Immature natural killer cell (primary cell): Measurements from ENCODE around the gene KCNK7. TPM values are rescaled to one million over a fixed set of nuclear protein-coding genes. Genes with fewer than 3 reads are reported as not detected.
"Not testable (repeated sequence)": the region's sequence is repeated elsewhere in the genome, so short reads cannot be mapped to it uniquely, and the experiment has no call there.

Experiments used
- DNase-seq, 3 donors: peaks; one replicate each; pipeline ENCODE4 v3.0.0; 2022; ENCODE audit warnings: mixed read lengths in 1 of 3
- H3K27ac Mint-ChIP-seq, 6 donors: one replicate each; pipeline ENCODE4 v1.8.0; 2020; ENCODE audit warnings: mixed read lengths in 6 of 6, mild to moderate bottlenecking in 5 of 6, inconsistent platforms in 4 of 6, moderate library complexity in 3 of 6
- H3K27me3 Mint-ChIP-seq, 3 donors: one replicate each; pipeline ENCODE4 v1.8.0; 2020 to 2021; ENCODE audit warnings: low read depth in 3 of 3, mild to moderate bottlenecking in 3 of 3, mixed read lengths in 3 of 3, moderate library complexity in 3 of 3, inconsistent platforms in 1 of 3
- H3K36me3 Mint-ChIP-seq, 3 donors: one replicate each; pipeline ENCODE4 v1.8.0; 2020; ENCODE audit warnings: mixed read lengths in 3 of 3, inconsistent platforms in 2 of 3, mild to moderate bottlenecking in 2 of 3
- H3K4me1 Mint-ChIP-seq, 2 donors: one replicate each; pipeline ENCODE4 v1.8.0; 2020; ENCODE audit warnings: inconsistent platforms in 2 of 2, mild to moderate bottlenecking in 2 of 2, mixed read lengths in 2 of 2, moderate library complexity in 1 of 2
- H3K4me3 Mint-ChIP-seq, 5 donors: one replicate each; pipeline ENCODE4 v1.8.0; 2020; ENCODE audit warnings: mild to moderate bottlenecking in 5 of 5, mixed read lengths in 5 of 5, inconsistent platforms in 3 of 5, moderate library complexity in 3 of 5
- H3K9me3 Mint-ChIP-seq, 6 donors: one replicate each; pipeline ENCODE4 v1.8.0; 2020; ENCODE audit warnings: mild to moderate bottlenecking in 6 of 6, mixed read lengths in 6 of 6, inconsistent platforms in 4 of 6, moderate library complexity in 3 of 6
- polyA plus RNA-seq, 3 donors: library from polyadenylated mRNA; unstranded; fragments of 300-500 nt; fragmentation: Illumina TruSeq; gene quantifications; one replicate each; pipeline ENCODE4 v1.2.3, GENCODE V29; 2021

The KCNK7 gene
- polyA plus RNA-seq, 3 donors from 2014 or later, result not detected

DNA sequence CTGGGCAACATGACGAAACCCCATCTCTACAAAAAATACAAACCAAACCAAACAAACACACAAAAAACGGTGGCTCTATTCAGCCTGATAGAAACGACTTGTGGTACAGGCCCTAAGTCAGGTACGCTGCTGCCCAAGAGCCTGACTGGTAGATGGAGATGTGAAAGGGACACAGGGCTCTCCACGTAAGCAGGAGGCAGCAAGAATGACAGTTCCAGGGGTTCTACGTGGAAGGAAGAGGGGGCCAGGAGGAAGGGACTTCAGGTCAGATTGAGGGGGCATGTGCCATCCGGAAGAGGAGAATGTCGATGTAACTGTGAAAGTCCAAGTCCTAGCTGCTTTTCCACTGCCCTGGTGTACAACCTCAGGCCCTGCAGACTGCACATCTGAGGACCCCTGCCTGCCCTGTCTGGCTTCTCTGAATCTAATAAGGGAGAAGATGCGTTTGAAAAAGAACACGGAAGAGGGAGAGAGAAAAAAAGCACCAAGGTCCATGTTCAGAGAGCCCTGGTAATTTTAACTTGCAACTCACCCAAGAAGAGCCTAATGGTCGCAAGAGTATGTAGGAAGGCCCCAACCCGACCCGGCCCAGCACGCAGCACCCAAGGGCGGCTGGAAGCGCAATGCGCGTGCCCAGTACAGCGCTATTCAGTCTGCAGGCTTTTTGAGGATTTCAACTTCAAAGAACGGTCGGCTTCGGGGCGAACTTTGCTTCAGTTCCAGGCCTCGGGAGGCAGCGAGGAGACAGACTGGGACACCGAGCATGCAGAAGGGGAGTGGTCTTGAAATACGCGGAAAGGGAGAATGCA lies 26.2 kb downstream of the KCNK7 start:
- Mint-ChIP-seq H3K36me3 (peaks cover 0 to 3% (median 0%) of the 10 kb centered on the region in 3 donors), H3K9me3 (no peaks in the 10 kb centered on the region), H3K4me3 (peak overlapping the region; percentile 96 to 99 (median 98)), H3K4me1 (peaks cover 72 to 89% of the 10 kb centered on the region in 2 donors), H3K27me3 (peaks cover 13 to 35% (median 30%) of the 10 kb centered on the region in 3 donors), H3K27ac (peak overlapping the region; percentile 96 to 100 (median 98))
- no peak for DNase-seq

DNA sequence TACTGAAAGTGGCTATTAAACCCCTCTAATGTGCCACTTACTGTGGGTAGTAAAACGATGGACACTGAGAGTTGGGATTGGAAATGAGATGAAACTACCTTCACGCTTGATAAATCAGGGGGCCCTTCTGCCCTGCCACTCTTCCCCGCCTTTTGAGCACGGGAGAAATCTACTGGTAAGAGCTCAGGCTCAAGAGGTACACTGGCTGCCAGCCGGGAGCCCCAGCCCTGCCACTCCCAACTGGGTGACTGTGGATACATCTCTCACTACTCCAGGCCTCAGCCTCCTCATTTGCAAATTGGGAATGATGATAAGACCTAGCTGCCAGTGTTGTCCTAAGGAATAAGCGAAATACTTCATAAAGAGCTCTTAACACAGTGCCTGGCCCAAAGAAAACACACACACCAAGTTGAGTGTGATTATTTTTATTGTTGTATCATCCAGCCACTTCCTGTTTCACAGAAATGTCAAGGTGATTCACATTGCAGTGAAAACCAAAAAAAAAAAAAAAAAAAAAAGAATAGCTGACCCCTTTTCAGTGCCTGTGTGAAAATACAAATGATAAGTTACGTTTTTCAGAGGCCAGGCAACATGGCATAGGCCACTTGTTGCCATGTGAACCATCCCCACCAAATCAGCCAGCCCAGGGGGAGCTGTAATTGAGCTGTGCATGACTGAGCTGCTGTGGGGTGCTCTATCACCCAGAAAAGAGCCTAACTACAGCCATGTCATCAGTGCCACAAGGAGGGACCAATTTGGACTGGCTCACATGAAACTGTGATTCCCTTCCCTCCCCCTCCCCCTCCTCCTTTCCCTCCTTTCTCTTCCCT lies 29.8 kb downstream of the KCNK7 start:
- no peaks in the 10 kb centered on the region for H3K9me3 Mint-ChIP-seq
- H3K27ac Mint-ChIP-seq, result peak overlapping the region; percentile 97 to 100 (median 98)
- H3K4me3 Mint-ChIP-seq, result peak overlapping the region; percentile 75 to 83 (median 79)
- peaks cover 9 to 27% (median 24%) of the 10 kb centered on the region in 3 donors for H3K27me3 Mint-ChIP-seq
- H3K36me3 Mint-ChIP-seq, result peaks cover 0 to 3% (median 0%) of the 10 kb centered on the region in 3 donors
- DNase-seq, result peak; percentile 76 to 86 (median 78)
- peaks cover 53 to 63% of the 10 kb centered on the region in 2 donors for H3K4me1 Mint-ChIP-seq

DNA sequence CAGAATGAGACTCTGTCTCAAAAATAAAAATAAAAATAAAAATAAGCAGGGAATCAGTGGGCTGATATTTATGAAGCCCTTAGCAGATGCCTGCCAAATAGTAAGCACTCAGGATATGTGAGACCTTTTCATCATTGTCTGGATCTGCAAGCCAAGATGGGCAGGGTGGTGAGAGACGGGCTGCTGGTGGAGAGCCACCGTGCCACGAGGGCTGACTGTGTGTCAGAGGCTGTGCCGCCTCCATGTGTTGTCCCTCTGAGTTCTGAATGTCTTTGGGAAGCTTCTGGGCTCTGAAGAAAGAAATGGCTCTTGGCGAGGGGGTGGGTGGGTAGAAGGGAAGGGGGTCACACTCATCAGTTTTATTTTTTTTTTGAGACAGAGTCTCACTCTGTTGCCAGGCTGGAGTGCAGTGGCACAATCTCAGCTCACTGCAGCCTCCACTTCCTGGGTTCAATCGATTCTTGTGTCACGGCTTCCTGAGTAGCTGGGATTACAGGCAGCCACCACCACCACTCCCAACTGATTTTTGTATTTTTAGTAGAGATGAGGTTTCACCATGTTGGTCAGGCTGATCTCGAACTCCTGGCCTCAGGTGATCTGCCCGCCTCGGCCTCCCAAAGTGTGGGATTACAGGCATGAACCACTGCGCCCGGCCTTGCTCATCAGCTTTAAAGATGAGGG lies 30.6 kb downstream of the KCNK7 start:
- not testable (repeated sequence) for H3K9me3 Mint-ChIP-seq, H3K36me3 Mint-ChIP-seq, DNase-seq
- Mint-ChIP-seq H3K4me3 (peak overlapping the region; percentile 75 to 83 (median 79)), H3K4me1 (peaks cover 47 to 55% of the 10 kb centered on the region in 2 donors), H3K27ac (peak overlapping the region; percentile 97 to 100 (median 98)), H3K27me3 (peaks cover 6 to 22% (median 18%) of the 10 kb centered on the region in 3 donors)

DNA sequence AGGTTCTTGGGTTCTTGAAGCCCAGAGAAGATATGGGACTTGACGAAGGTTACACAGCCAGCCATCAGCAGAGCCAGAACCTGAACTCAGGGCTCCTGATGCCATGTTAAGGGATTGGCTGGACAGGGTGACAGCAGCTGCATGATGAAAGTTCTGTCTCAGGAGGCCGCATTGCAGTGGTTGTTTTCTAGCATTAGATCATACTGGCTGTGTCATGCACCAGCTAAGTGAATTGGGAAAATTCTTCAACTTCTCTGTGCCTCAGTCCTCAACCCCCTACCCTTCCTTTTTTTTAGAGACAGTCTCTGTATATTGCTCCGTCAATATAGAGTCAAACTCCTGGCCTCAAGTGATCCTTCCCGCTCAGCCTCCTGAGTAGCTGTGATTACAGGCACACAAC lies 32.0 kb downstream of the KCNK7 start:
- H3K36me3 Mint-ChIP-seq, result peaks cover 0 to 3% (median 0%) of the 10 kb centered on the region in 3 donors
- no peak for DNase-seq
- peaks cover 35 to 45% of the 10 kb centered on the region in 2 donors for H3K4me1 Mint-ChIP-seq
- peak overlapping the region in 5 of 6 donors; percentile 43 to 77 (median 72) for H3K27ac Mint-ChIP-seq
- H3K4me3 Mint-ChIP-seq, result no peak overlapping the region
- H3K9me3 Mint-ChIP-seq, result no peaks in the 10 kb centered on the region
- H3K27me3 Mint-ChIP-seq, result peaks cover 2 to 17% (median 11%) of the 10 kb centered on the region in 3 donors

DNA sequence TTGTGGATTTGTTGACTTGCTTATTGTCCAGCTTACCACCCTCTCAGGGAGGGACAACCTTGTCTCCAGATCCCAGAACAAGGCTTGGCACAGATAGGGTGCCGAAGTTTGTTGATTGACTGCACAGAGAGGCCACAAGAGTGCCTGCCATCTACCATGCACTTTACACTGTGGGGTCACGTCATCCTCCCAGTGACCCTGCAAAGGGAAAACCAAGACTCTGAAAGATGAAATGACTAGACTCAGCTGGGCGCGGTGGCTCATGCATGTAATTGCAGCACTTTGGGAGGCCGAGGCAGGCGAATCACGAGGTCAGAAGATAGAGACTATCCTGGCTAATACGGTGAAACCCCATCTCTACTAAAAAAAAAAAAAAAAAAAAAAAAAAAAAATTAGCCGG lies 32.8 kb downstream of the KCNK7 start:
- Mint-ChIP-seq H3K27me3 (peaks cover 2 to 14% (median 11%) of the 10 kb centered on the region in 3 donors), H3K9me3 (no peaks in the 10 kb centered on the region), H3K36me3 (no peaks in the 10 kb centered on the region), H3K27ac (no peak overlapping the region), H3K4me3 (no peak overlapping the region), H3K4me1 (peaks cover 31 to 37% of the 10 kb centered on the region in 2 donors)
- DNase-seq, result no peak

DNA sequence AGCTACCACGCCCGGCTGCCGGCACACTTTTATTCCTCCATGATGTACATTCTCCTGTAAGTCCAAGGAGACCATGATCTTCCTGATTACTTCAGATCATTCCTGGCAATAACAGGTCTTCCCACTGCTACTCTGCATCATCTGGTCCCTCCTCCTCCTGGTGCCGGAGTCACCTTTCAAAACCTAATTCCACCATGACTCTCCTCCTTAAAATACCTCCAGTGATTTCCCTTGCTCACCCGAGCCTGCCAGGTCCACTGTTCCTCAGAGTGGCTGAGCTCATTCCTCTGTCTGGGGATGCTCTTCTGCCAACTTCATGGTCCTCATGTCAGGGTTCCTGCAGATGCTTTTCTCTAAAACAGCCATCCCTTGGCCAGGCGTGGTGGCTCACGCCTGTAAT lies 33.6 kb downstream of the KCNK7 start:
- DNase-seq, result no peak
- Mint-ChIP-seq H3K27ac (peak overlapping the region in 2 of 6 donors; percentile 11 to 58), H3K9me3 (no peaks in the 10 kb centered on the region), H3K4me3 (peak overlapping the region in 1 of 5 donors; percentile 57), H3K4me1 (peaks cover 35 to 40% of the 10 kb centered on the region in 2 donors), H3K27me3 (peaks cover 2 to 14% (median 11%) of the 10 kb centered on the region in 3 donors), H3K36me3 (no peaks in the 10 kb centered on the region)

DNA sequence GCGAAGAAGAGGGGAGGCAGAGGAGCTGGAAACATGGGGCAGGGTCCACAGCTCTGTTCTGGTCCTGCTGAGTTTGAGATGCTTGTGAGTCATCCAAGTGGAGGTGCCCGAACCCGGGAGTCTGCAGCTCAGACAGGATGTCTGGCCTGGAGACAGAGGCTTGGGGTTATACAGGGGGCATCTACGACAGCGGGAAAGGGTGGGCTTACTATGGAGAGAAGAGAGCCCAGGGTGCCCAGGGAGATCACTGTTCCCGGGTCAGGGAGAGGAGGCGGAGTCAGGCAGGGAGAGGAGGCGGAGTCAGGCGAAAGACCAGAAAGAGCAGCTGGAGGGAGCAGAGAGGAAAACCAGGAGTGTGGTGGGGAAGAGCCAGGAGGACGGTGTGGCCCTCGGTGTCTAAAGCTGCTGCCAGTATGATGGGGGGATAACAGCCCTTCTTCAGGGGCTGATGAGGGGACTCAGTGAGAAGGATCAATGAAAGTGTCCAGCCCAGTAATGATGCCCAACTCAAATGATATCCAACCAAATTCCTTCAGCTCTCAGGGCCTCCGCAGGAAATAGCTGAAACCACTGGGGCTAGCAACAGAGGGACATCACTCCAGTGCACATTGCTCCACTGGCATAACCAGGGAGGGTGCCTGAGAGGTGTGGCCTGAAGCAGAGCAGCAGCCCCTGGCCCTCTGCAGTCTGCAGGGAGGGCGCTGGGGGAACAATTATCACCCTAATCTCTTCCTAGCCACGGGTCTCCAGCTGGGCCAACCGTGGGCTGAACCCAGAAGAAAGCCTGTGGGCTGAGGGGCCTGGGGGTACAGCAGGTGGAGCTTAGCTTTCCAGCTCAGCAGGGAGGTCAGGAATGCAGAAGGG lies 34.8 kb downstream of the KCNK7 start:
- Mint-ChIP-seq H3K27me3 (peaks cover 2 to 10% (median 9%) of the 10 kb centered on the region in 3 donors), H3K36me3 (no peaks in the 10 kb centered on the region), H3K27ac (peak overlapping the region in 5 of 6 donors; percentile 42 to 82 (median 73)), H3K9me3 (no peaks in the 10 kb centered on the region), H3K4me1 (peaks cover 33 to 40% of the 10 kb centered on the region in 2 donors), H3K4me3 (peak overlapping the region in 1 of 5 donors; percentile 26)
- DNase-seq, result no peak

DNA sequence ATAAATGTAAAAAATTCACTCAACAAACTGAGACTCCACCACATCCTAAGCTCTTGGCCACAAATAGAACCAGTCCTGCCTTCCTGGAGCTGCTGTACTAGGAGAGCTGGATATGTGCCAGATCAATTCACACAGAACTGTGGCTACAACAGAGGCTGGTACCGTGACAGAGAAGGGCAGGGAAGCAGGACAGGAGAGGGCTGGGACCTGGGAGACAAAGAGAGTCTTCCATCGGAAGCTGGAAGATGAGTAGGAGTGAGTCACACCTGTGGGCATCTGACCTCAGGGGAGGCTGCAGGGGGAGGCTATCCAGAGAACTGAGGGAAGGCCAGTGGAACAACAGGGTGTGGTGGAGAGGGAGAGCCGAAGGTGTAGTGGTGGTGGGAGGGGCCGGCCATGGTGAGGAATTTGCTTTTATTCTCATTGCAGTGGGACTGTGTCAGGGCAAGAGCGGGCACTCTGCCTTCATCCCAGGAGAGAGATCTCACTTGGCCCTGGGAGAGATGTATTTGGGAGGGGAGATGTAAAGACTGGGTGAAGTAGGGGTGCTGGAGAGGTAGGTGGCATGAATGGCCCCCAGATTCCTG lies 35.6 kb downstream of the KCNK7 start:
- Mint-ChIP-seq H3K9me3 (no peaks in the 10 kb centered on the region), H3K4me1 (peaks cover 33 to 40% of the 10 kb centered on the region in 2 donors), H3K36me3 (no peaks in the 10 kb centered on the region), H3K27ac (peak overlapping the region in 4 of 6 donors; percentile 53 to 82 (median 76)), H3K27me3 (peaks cover 2 to 5% (median 4%) of the 10 kb centered on the region in 3 donors), H3K4me3 (no peak overlapping the region)
- no peak for DNase-seq

DNA sequence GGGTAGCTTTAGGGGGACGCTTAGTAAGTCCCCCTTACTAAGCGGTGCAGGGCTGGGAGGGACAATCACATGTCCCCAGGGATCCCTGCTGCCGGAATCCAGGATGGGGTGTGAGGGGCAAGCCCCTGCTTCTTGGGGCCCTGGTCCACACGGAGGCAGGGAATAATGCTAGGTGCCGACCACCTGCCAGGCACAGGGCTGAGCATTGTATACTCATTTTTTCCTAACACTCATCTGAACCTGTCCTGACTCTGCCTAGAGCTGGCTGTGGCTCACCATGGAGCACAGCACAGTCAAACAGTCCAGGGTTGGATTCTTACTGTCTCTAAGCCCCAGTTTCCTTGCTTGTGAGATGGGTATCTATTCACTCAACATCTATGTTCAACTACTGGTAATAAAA lies 36.1 kb downstream of the KCNK7 start:
- Mint-ChIP-seq H3K27ac (peak overlapping the region; percentile 62 to 85 (median 74)), H3K9me3 (no peaks in the 10 kb centered on the region), H3K4me1 (peaks cover 35 to 40% of the 10 kb centered on the region in 2 donors), H3K4me3 (peak overlapping the region; percentile 13 to 70 (median 35)), H3K36me3 (no peaks in the 10 kb centered on the region), H3K27me3 (peaks cover 0 to 2% (median 2%) of the 10 kb centered on the region in 3 donors)
- DNase-seq, result no peak

DNA sequence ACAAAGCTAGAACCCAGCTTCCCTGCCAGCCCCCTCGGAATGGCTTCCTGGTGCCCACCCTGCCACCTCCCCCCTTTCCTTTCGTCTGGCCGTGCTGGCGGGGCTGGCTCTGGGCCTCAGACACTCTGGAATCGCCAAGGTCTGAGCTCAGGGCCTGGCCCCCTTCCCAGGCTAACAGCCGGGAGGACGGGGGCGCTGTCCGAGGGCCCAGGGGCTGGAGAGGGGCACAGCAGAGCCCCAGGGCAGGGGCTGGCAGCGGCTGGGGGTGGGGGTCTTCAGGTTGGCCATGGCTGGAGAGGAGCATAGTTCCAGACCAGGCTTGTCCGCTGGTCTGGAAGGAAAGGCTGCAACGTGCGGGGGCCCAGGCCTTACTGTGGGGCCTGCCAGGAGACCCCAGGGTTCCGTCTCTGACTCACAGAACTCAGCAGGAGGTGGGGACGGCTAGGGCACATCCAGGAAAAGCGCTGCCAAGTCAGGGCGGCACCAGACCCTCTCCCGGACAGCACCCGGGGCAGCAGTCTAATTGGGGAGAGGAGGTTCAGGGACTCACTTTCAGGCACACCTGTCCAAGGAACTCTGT lies 36.6 kb downstream of the KCNK7 start:
- H3K27ac Mint-ChIP-seq, result peak overlapping the region; percentile 67 to 85 (median 81)

DNA sequence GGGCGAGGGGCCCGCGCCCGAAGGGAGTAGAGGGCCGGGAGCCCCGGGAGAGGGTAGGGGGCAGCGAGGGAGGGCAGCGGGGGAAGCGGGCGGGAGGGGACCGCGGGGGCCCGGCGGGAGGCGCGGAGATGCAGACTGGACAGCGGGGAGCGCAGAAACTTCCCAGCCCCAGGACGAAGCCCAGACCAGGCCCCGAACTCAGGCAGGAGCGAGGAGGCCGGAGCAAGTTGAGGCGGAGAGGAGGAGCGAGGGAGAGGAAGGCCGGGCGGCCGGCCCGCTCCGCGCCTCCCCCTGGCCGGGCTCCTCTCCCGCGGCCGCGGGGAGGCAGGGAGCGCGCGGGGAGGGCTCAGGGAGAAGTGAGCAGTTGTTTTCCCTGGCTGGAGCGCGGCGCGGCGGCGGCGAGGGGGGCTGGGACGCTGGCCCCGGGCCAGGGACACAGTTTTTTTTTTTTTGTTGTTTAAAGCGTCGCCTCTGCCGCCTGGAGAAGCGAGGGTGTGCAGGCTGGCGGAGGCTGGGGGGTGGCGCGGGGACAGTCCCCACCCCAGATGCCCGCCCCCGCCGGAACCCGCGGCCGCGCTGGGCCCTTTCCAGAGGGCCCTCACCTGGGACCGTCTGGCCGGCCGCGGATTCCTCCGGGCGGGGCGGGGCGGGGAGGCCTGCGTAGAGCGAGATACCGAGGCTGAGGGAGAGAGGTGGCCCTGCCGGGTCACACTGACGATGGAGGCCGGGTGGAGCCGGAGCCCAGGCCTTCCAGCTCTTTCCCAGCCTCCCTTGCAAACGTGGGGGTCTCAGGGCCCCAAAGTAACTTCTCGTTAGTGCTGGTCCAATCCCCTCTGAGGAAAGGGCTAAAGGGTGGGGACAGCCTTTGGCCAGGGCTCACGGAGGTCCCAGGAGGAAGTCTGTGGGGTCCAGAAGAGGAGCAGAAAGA lies 37.3 kb downstream of the KCNK7 start, which contains the start of gene LTBP3:
Gene LTBP3 (minus strand): TSS at position 358 of the 928 bp plus-strand sequence. CDS start 400 bp downstream, outside the sequence.
- Mint-ChIP-seq H3K9me3 (no peaks in the 10 kb centered on the region), H3K4me3 (peak within 1 kb of the TSS; percentile 83 to 87 (median 85)), H3K36me3 (no peaks in the 10 kb centered on the region), H3K27me3 (peaks cover 0 to 2% (median 2%) of the 10 kb centered on the region in 3 donors), H3K27ac (peak within 1 kb of the TSS; percentile 82 to 96 (median 92)), H3K4me1 (peaks cover 37 to 46% of the 10 kb centered on the region in 2 donors)
- DNase-seq, result peak in 2 of 3 donors; percentile 48 to 63

More for the DNA sequence above, 36.6 kb downstream of the KCNK7 start:
- Mint-ChIP-seq H3K27me3 (peaks cover 0 to 2% (median 2%) of the 10 kb centered on the region in 3 donors), H3K4me1 (peaks cover 39 to 45% of the 10 kb centered on the region in 2 donors), H3K9me3 (no peaks in the 10 kb centered on the region), H3K4me3 (peak overlapping the region; percentile 51 to 70 (median 66)), H3K36me3 (no peaks in the 10 kb centered on the region)
- no peak for DNase-seq
